Right lobe of liver (tissue), 4 donors: ENCODE measurements around the gene TTBK2.

Experiments used
- POLR2A ChIP-seq: fragments of 450-650 bp; IDR thresholded peaks from one replicate; pipeline ENCODE4 v1.6.1; 2017; ENCODE audit warnings: antibody characterized with exemption, mild to moderate bottlenecking
- TF ChIP-seq, protein P1 (sequence below), 4 donors: fragments of 200-600 bp in 3 of 4; fragments of 450-650 bp in 1 of 4; IDR thresholded peaks; one replicate each; pipeline versions ENCODE4 v1.5.1 to v1.8.0; 2016 to 2022; ENCODE audit warnings: antibody characterized with exemption in 4 of 4, mild to moderate bottlenecking in 2 of 4
- donor health status: DM: no; HTN: no; CAD: no.
- donor health status: DM: no; HTN: no; CAD: no.
- donor health status: DM: no; HTN: yes; CAD: no.

DNA sequence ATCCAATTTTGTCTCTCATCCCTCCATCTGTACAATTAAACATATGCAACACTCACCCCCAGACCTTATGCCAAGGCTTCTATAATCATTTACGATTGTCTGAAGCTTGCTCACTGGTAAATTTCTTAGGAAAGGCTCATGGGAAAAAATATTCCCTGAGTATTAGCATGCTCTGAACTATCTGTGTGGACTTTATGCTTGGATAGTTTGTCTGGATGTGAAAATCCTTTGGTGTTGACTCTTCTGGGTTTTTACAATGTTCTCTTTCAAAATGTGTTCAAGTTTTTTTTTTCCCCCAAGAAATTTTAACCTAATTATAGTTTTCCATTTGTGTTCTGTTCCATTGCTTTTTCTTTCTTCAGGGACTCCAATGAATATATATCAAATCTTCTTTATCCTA lies 19.9 kb upstream of the TTBK2 start:
- TF ChIP-seq POLR2A, result no peak
- TF ChIP-seq, protein P1, sequence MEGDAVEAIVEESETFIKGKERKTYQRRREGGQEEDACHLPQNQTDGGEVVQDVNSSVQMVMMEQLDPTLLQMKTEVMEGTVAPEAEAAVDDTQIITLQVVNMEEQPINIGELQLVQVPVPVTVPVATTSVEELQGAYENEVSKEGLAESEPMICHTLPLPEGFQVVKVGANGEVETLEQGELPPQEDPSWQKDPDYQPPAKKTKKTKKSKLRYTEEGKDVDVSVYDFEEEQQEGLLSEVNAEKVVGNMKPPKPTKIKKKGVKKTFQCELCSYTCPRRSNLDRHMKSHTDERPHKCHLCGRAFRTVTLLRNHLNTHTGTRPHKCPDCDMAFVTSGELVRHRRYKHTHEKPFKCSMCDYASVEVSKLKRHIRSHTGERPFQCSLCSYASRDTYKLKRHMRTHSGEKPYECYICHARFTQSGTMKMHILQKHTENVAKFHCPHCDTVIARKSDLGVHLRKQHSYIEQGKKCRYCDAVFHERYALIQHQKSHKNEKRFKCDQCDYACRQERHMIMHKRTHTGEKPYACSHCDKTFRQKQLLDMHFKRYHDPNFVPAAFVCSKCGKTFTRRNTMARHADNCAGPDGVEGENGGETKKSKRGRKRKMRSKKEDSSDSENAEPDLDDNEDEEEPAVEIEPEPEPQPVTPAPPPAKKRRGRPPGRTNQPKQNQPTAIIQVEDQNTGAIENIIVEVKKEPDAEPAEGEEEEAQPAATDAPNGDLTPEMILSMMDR (IDR thresholded peaks at IDR 0.05), result no peak
